NCI-H2196 (cell line): ENCODE data around the gene MPPED1.

ENCODE experiments used
- DNase-seq: peaks from one replicate; lab custom pipeline; 2025; ENCODE audit not compliant: unreplicated experiment; lab: John Stamatoyannopoulos, UW

Gene MPPED1

GRCh38 chr22:43411869-43412807 is at the start of gene MPPED1:
MPPED1 (plus strand) TSS chr22:43412014; CDS start chr22:43424986, 12,972 bp downstream.
- no peak for DNase-seq

GRCh38 chr22:43363315-43364168 is 48.3 kb upstream of the MPPED1 start:
- no peak for DNase-seq

GRCh38 chr22:43364169-43364435 is 47.7 kb upstream of the MPPED1 start:
- no peak for DNase-seq

GRCh38 chr22:43365715-43366440 is 45.9 kb upstream of the MPPED1 start:
- DNase-seq: no peak

GRCh38 chr22:43370036-43370435 is 41.8 kb upstream of the MPPED1 start:
- no peak for DNase-seq

GRCh38 chr22:43375951-43376455 is 35.8 kb upstream of the MPPED1 start:
- no peak for DNase-seq

- no peak for DNase-seq
Observed at GRCh38 chr22:43376765-43377547, 34.9 kb upstream of the MPPED1 start.

GRCh38 chr22:43377548-43377895 is 34.3 kb upstream of the MPPED1 start:
- no peak for DNase-seq

- peak; percentile 42 for DNase-seq
Observed at GRCh38 chr22:43377896-43378704, 33.7 kb upstream of the MPPED1 start.

GRCh38 chr22:43381693-43382092 is 30.1 kb upstream of the MPPED1 start:
- DNase-seq: no peak

GRCh38 chr22:43384863-43385262 is 27.0 kb upstream of the MPPED1 start:
- no peak for DNase-seq

GRCh38 chr22:43385770-43386641 is 25.8 kb upstream of the MPPED1 start:
- peak; percentile 79 for DNase-seq

GRCh38 chr22:43387815-43388214 is 24.0 kb upstream of the MPPED1 start:
- DNase-seq: no peak

- peak; percentile 88 for DNase-seq
Observed at GRCh38 chr22:43388420-43388851, 23.4 kb upstream of the MPPED1 start.

GRCh38 chr22:43389227-43389836 is 22.5 kb upstream of the MPPED1 start:
- DNase-seq: no peak

GRCh38 chr22:43390166-43390565 is 21.6 kb upstream of the MPPED1 start:
- DNase-seq: no peak

GRCh38 chr22:43390872-43391271 is 20.9 kb upstream of the MPPED1 start:
- DNase-seq: no peak

- no peak for DNase-seq
Observed at GRCh38 chr22:43391306-43391705, 20.5 kb upstream of the MPPED1 start.
